Upper lobe of left lung (tissue), 4 donors: ENCODE results near the gene MPP4.

ENCODE experiments used
- CTCF ChIP-seq, 6 experiments: fragments of 450-650 bp in 4 of 6; fragments of 200-600 bp in 2 of 6; sonication (generic) in 2 of 6; IDR thresholded peaks; one replicate each; pipeline ENCODE4 v1.5.1; 2016 to 2019; ENCODE audit warnings: antibody characterized with exemption in 6 of 6
- POLR2AphosphoS5 ChIP-seq, 2 donors: sonication (generic); formaldehyde crosslinking; IDR thresholded peaks; one replicate each; pipeline ENCODE4 v1.5.1; 2017; ENCODE audit warnings: antibody characterized with exemption in 2 of 2

DNA sequence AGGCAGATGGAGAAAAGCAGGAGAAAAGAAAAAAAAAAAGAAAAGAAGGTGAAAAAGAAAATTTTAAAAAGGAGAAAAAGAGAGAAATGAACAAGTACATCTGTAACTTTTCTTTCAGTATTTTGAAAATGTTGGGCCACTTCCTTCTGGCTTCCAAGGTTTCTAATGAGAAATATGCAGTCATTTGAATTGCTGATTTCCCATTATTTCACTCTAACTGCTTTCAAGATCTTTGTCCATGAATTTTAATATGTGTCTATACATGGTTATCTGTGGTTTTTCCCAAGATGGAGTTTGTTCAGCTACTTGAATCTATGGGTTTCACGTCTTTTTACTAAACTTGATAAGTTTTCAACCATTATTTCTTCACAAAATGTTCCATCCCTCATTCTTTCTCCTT is 14.3 kb upstream of the MPP4 start:
- TF ChIP-seq CTCF (IDR thresholded peaks at IDR 0.05) = no peak
- TF ChIP-seq POLR2AphosphoS5 (IDR thresholded peaks at IDR 0.05) = no peak
